Measurements from ENCODE around the gene PDPN.

Gene PDPN

GRCh38 chr1:13586001-13586400 is 2.4 kb downstream of the PDPN start:
- Histone ChIP-seq H3K27ac (no peak overlapping the region), H2AFZ (no peak overlapping the region), H3K9ac (no peak overlapping the region), H3K27me3 (ENCODE audit: control insufficient read depth, insufficient read depth, low read length) (no peaks in the 10 kb centered on the region), H3K36me3 (ENCODE audit: control insufficient read depth, insufficient read depth, low read length) (no peaks in the 10 kb centered on the region), H3K9me3 (ENCODE audit: control insufficient read depth, low read length) (no peaks in the 10 kb centered on the region), H3K4me1 (no peaks in the 10 kb centered on the region), H3K79me2 (no peaks in the 10 kb centered on the region), H3K4me2 (ENCODE audit: low read length) (no peak overlapping the region), H3K4me3 (ENCODE audit: low read depth, low read length) (no peak overlapping the region)
- TF ChIP-seq, protein P1, sequence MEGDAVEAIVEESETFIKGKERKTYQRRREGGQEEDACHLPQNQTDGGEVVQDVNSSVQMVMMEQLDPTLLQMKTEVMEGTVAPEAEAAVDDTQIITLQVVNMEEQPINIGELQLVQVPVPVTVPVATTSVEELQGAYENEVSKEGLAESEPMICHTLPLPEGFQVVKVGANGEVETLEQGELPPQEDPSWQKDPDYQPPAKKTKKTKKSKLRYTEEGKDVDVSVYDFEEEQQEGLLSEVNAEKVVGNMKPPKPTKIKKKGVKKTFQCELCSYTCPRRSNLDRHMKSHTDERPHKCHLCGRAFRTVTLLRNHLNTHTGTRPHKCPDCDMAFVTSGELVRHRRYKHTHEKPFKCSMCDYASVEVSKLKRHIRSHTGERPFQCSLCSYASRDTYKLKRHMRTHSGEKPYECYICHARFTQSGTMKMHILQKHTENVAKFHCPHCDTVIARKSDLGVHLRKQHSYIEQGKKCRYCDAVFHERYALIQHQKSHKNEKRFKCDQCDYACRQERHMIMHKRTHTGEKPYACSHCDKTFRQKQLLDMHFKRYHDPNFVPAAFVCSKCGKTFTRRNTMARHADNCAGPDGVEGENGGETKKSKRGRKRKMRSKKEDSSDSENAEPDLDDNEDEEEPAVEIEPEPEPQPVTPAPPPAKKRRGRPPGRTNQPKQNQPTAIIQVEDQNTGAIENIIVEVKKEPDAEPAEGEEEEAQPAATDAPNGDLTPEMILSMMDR (IDR thresholded peaks at IDR 0.05), result no peak

DNA sequence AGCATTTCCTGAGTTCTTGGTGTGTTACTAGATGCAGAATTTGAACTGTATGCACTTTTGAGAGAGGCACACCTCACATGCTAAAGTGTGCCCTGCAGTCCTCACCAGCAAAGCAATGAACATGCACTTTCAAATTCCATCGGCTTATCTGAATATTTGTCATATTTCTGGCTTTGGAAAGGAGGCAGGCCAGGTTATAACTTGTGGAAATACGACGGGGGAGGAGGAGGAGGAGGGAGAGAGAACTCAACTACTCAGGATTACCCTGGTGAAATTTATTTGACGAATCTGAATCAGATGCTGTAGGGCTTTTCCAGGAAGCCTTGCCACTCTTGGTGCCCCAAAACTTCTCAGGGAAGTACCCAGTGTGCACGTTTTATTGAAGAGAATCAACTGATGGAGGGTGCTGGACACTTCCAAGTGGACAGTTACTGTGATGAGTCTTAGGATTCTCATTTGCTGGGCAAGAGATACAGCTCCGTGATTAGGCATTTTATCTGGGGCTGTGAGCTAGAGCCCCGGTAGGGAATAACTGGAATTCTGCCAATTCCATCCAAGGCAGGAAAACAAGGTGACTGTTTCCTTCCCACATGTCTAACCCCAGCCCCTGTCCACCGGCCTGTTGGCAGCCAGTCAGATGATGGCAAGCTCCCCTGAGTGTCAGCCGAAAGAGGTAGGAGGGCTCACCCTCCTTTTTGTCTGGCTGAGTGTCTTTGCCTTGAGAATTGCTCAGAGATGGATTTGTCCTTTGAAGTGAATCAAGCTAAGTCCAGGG is 3.8 kb downstream of the PDPN start:
- Histone ChIP-seq H3K4me3 (ENCODE audit: low read depth, low read length) (no peak overlapping the region), H3K9ac (no peak overlapping the region), H3K27ac (no peak overlapping the region), H3K4me1 (no peaks in the 10 kb centered on the region), H3K9me3 (ENCODE audit: control insufficient read depth, low read length) (no peaks in the 10 kb centered on the region), H3K4me2 (ENCODE audit: low read length) (no peak overlapping the region), H2AFZ (no peak overlapping the region), H3K79me2 (no peaks in the 10 kb centered on the region), H3K27me3 (ENCODE audit: control insufficient read depth, insufficient read depth, low read length) (no peaks in the 10 kb centered on the region), H3K36me3 (ENCODE audit: control insufficient read depth, insufficient read depth, low read length) (no peaks in the 10 kb centered on the region)
- TF ChIP-seq, protein P1 (IDR thresholded peaks at IDR 0.05), result no peak

- H3K27me3 ChIP-seq (ENCODE audit: control insufficient read depth, insufficient read depth, low read length), result no peaks in the 10 kb centered on the region
- H3K27ac ChIP-seq, result no peak overlapping the region
Measured at GRCh38 chr1:13588946-13589796, 5.5 kb downstream of the PDPN start.

GRCh38 chr1:13590486-13590885 is 6.9 kb downstream of the PDPN start:
- H3K4me2 ChIP-seq (ENCODE audit: low read length), result no peak overlapping the region
- no peak overlapping the region for H3K4me3 ChIP-seq (ENCODE audit: low read depth, low read length)
- no peaks in the 10 kb centered on the region for H3K9me3 ChIP-seq (ENCODE audit: control insufficient read depth, low read length)
- no peaks in the 10 kb centered on the region for H3K4me1 ChIP-seq
- H3K27me3 ChIP-seq (ENCODE audit: control insufficient read depth, insufficient read depth, low read length), result no peaks in the 10 kb centered on the region
- no peaks in the 10 kb centered on the region for H3K79me2 ChIP-seq
- H3K36me3 ChIP-seq (ENCODE audit: control insufficient read depth, insufficient read depth, low read length), result no peaks in the 10 kb centered on the region
- H2AFZ ChIP-seq, result no peak overlapping the region
- no peak overlapping the region for H3K27ac ChIP-seq
- no peak overlapping the region for H3K9ac ChIP-seq
- TF ChIP-seq, protein P1 (IDR thresholded peaks at IDR 0.05), result no peak

More at GRCh38 chr1:13588946-13589796, 5.5 kb downstream of the PDPN start:
- Histone ChIP-seq H3K4me1 (no peaks in the 10 kb centered on the region), H3K9ac (no peak overlapping the region), H3K36me3 (ENCODE audit: control insufficient read depth, insufficient read depth, low read length) (no peaks in the 10 kb centered on the region), H3K9me3 (ENCODE audit: control insufficient read depth, low read length) (no peaks in the 10 kb centered on the region), H3K4me3 (ENCODE audit: low read depth, low read length) (no peak overlapping the region), H3K4me2 (ENCODE audit: low read length) (no peak overlapping the region), H2AFZ (no peak overlapping the region), H3K79me2 (no peaks in the 10 kb centered on the region)
- TF ChIP-seq, protein P1 (IDR thresholded peaks at IDR 0.05), result no peak

Measured in parathyroid adenoma (tissue), 2 donors.